Fibroblast of upper back skin (primary cell): ENCODE data around the gene ARHGEF35.
"Not testable (repeated sequence)": the region's sequence is repeated elsewhere in the genome, so short reads cannot be mapped to it uniquely, and the experiment has no call there.

Experiments used
- DNase-seq: peaks from one replicate; pipeline ENCODE4 v3.0.0-alpha.2; 2013

ARHGEF35 gene

DNA sequence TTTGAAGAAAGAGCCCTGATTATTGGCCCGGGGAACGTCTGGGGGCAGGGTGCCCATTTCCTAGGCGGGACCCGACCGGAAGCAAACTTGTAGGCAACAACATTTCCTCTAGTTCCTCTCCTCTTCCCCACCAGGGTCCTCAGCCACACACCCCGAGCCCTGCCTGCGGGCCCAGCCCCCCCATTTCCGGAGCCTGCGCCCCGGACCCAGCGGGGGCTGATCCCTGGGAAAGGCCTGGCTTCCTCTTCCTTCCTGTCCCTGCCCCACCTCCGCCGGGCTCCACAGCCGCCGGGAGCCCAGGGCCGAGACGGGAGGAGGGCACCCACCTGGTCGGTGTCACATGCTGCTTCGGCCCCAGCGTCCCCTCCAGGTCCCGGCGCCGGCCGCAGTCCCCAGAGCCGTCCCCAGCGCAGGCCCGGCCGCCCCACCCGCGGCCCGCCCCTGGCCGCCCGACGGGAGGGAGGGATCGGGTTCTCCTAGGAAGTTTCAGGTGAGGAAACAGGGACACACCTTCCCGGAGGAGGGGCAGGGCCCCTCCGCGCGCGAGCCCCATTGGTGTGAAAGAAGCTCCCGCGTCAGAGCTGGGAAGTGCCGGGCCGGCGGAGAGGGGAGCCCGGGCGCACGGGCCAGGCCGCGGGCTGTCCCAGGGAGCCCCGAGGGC, at the start of gene ARHGEF35:
ARHGEF35 (minus strand) TSS at position 622 of the 661 bp plus-strand sequence. CDS start 7,450 bp downstream, outside the sequence.
- not testable (repeated sequence) for DNase-seq

GRCh38 chr7:144245372-144245771, 49.7 kb upstream of the ARHGEF35 start:
- not testable (repeated sequence) for DNase-seq

DNA sequence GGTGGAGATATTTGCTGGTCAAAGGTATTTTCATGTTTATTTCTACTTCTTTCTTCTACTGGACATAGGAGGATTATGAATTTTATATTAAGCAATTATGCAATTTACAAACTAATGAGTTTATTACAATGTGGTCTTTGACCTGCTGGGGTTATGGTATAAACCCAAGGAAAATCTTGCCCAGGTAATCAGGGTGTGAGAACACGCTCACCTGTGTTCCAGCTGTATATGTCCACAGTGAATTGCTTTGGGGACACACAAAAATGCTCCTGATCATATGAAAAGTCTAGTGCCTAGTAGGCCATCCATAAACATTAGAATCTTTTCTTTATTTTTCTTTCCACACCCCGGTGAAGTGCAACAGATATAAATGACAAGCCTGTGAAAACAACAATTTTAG, 43.7 kb upstream of the ARHGEF35 start, which contains the start of gene OR2A42:
OR2A42 (minus strand) TSS at position 241 of the 400 bp plus-strand sequence. CDS start 6,762 bp downstream, outside the sequence.
- DNase-seq, result not testable (repeated sequence)

DNA sequence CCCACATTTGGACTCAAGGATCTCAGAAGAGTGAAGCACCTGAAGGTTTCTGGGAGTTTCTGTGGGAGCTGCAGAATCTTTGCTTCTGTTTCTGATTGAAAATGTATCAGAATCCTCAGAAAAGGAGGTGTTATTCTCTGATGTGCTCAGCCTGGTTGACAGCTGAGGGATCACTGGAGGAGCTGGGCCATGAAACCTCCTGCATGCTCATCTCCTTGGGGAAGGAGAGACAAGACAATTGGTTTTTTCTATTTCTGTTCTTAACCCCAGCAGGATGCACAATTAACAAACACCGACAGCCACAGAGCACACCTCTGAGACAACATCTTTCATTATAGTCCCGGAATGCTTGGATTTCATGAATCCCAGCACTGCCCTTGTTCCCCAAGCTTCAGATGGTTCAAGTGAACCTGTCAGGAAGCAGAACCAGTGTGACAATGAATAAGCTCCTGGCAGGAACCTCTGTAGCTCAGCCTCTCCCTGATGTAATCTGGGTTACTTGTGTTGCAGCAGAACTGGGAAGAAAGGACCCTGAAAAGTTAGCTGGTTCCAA, 43.0 kb upstream of the ARHGEF35 start:
- not testable (repeated sequence) for DNase-seq

DNA sequence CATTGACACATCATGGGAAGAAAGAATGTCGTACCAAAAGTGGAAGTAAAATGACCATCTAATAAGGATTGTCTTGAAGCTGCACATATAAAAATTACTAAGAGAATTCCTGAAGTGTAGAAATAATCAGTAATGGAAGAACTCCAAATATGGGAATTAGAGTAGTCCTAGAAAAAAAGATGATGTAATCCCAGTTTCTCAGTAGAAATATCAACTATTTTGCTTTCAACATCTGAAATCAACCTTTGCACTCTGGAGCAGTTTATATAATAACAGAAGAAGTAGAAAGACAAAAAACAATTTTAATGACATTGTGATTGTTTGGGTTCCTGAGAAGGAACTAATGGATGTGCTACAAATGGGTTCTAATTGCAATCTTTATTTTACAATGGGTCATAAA, 37.4 kb upstream of the ARHGEF35 start:
- DNase-seq, result not testable (repeated sequence)

DNA sequence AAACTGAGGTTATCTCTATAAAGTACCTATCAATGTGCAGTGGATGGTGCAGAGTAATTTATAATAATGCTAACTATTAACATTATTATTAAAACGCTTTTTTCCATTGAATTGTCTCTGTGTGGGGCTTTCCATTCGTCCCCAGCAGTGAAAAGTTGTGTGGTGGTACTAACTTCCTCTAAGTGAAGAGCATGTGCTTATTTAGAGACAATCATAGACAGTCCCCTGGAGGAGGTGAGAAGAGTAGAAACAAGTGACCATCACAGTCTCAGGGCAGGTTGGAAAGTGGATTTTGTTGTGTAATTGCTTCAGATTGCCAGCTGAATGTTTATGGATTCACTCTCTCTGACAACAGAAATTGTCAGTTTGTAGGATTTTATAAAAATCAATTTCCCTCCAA, 35.4 kb upstream of the ARHGEF35 start:
- DNase-seq, result not testable (repeated sequence)

DNA sequence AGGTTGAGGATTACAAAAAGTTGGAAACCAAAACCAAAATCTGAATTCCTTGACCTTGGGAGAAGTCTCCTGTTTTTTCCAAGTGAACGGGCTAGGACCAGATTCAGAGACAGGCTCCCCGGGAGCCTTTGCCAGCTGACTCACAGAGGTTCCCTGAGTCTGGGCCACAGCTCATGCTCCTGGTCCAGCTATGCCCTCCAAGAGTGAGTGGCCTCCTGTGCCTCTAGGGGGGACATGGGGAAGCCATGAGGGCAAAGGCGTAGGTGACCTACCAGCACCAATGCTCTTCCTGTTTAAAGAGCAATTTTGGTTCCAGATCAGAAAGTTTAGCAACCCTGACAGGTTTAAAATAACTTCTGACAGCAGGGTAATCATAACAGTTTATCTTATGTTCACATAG, 33.2 kb upstream of the ARHGEF35 start:
- DNase-seq, result not testable (repeated sequence)

GRCh38 chr7:144226866-144227265, 31.2 kb upstream of the ARHGEF35 start:
- not testable (repeated sequence) for DNase-seq

DNA sequence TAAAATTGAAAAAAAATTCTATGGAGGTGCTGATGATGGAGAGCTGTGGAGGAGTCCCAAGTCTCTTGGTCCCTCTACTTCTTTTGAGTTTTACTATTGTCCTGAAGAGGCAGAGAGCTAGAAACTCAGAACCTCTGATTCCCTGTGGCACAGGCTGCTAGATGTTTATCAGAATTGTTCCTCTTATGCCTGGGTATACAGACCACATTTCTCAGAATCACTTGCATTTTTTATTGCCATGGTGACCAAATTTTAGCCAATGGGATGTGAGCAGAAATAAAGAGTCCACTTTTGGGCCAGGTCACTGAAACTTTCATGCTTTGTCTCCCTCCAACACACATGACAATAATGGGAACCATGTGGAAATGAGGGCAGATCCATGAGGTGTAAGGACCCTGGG, 28.0 kb upstream of the ARHGEF35 start:
- DNase-seq, result not testable (repeated sequence)

- not testable (repeated sequence) for DNase-seq
Measured at GRCh38 chr7:144220531-144220930, 24.9 kb upstream of the ARHGEF35 start.

DNA sequence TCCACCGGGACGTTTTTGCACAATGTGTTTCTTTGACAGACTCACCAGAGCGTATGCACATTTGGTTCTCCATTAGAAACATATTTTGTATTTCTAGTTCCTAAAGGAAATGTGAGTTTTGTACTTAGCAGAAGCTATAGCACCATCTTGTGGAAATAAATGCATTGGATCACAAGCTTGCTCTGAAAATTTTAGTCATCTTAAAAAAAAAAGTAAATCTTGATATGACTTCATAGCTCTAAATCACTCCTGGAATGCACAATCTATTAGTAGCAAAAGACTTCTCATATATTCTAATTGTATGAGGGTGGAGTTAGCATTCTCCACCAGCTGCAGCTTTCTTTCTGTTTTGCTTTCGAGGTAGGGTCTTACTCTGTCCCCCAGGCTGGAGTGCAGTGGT, 23.5 kb upstream of the ARHGEF35 start:
- DNase-seq, result not testable (repeated sequence)

DNA sequence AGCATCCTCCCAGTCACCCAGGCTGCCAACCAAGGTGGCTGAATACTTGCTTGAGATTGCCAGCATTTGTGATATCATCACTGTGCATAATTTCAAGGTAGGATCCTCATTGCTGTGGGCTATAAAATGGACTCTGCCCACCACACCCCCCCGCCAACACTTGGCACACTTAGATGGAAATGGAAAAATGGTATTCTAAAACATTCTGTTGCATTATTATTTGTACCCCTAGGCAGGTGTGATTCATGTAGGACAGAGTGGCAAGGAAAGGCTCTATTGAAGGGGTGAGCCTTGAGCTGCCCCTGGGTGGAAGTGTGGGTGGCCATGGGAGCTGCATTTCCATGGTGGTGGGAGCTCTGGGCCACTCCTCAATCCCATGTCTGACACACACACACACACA, 22.9 kb upstream of the ARHGEF35 start:
- DNase-seq, result not testable (repeated sequence)

DNA sequence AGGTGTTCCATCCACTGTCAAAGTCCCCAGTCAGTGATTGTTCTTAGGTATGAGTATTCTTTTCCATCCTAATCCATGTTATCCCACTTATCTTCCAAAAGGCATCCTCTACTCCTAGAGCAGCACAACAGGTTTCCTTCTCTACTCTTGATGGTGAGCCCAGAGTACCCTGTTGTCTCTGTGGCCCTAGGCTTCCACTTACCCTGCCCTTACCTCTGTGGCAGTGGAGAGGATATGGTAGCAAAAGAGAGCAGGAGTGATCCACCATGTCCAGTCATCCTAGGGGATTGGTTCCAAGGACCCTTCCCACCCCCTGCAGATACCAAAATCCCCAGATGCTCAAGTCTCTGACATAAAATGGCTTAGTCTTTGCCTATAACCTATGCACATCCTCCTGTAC, 21.6 kb upstream of the ARHGEF35 start:
- DNase-seq, result not testable (repeated sequence)

DNA sequence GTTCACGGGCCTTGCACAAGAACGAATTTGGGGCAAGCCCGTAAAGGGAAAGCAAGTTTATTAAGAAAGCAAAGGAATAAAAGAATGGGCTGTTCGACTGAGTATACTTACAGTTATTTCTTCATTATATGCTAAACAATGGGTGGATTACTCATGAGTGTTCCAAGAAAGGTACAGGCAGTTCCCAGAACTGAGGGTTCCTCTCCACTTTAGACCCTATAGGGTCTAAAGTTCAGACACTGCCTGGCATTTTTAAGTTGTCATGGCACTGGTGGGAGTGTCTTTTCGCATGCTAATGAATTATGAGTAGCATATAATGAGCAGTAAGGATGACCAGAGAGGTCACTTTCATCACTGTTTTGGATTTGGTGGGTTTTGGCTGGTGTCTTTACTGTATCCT, 9.7 kb upstream of the ARHGEF35 start:
- DNase-seq, result not testable (repeated sequence)

DNA sequence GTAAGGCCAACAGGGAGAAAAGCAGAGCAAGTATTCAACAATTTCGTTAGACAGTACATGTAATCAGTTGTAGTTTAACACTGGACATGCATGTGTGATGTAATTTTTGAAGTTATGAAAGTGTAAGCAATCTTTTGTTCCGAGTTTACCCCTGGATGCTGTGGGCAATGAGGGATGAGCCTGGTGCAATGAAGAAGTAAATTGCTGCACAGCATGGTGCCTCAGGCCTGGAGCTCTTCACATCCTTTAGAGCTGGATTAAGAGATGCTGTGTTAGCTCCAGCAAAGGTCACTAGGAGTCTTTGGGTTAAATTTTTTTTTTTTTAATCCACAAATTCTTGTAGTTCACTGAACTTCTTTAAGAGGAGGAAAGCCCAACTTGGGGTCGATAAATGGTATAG, 7.5 kb upstream of the ARHGEF35 start:
- not testable (repeated sequence) for DNase-seq

- not testable (repeated sequence) for DNase-seq
Measured at GRCh38 chr7:144201978-144202377, 6.3 kb upstream of the ARHGEF35 start.

GRCh38 chr7:144198934-144199333, 3.3 kb upstream of the ARHGEF35 start:
- not testable (repeated sequence) for DNase-seq

DNA sequence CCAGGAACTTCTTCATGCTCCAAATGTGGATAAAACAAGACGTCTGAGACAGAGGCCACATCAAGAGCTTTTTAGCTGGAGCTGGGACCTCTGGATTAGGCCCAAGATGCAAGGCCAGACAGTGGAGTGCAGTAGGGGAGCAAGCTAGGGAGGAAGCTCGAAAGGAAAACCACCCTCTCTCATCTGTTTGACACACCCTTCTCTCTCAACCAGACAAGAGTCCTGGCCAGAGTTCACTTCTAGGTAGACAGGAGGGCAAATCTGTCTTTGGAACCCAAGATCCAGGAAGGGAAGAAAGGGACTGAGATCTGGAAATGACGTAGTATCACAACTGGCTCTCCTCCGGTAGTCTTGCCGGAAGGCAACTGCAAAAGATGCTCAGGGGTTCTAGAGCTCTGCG, 1.2 kb downstream of the ARHGEF35 start:
- DNase-seq, result not testable (repeated sequence)

DNA sequence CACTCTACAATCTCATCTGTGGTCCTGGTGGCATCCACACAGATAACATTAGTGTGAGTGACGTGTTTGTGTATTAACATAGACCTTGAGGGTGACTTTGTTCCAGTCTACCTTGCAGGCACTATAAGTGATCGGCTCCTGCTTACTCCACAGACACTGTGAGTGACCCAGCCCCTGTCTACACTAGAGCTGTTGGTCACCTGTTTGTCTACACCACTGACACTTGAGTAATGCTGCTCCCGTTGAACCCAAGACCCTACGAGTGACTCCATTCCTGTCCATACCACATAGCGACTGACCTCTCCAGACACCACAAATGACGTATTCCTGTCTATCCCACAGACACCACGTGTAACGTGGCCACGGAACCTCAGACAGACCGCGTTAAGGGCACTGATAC, 1.9 kb downstream of the ARHGEF35 start:
- not testable (repeated sequence) for DNase-seq

DNA sequence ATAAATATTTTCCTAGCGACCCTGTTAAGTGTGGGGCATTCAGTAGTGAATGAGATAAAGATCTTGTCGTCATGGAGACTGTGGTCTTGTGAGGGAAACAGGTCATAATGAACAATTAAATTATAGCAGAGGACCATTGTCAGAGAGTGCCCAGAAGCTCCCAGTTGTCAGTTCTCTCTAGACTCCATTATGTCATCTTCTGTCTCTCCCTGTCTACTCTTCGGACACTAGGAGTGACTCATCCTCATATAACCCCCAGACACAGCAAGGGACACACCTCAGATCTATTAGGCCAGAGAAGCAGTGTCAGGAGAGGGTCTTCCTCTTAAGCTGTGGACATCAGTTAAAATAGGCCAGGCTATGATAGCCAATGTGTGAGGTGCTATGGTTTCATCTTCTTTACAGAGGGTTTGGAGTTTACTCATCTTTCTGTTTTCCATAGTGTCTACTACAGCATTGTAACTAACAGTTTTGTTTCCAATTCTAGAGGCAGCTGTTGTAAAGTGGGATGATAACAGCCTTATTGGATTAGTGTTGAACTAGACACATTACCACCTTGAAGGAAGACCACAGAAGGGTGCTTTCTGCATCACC, 7.0 kb downstream of the ARHGEF35 start:
- not testable (repeated sequence) for DNase-seq

DNA sequence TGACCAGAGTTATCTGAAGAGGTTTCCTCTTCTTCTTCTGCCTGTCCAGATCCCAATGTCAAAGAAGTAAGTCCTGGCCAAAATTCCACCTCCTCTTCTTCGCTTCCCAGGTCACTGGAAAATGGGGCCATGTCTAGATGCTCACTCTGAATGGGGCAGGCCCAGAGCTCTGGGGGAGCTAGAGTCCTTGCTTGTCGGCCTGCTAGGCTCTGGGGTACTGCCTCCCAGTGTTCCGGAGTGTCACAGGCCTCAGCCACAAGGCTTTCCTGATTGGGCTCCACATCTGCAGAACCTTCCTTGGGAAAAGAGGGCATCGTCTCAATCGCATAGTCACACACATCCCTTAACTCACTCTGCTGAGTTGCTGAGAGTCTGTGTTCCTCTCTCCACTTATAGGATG, 7.8 kb downstream of the ARHGEF35 start:
- DNase-seq, result not testable (repeated sequence)

DNA sequence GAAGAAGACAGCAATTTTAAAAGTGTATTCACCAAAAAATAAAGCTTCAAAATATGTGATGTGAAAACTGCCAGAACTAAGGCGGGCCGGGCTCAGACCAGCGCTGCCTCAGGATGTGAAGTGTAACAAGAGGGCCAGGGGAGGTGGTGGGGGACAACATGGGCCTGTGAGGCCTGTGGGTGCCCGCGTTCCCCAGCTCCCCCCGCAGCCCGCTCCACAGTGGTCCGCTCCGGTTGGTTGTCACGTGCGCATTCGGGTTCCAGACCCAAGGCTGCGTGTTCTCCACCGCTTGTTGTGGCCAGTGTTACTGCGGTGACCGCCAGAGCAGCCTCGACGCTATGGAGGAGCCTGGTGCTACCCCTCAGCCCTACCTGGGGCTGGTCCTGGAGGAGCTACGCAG, 12.5 kb downstream of the ARHGEF35 start, which contains the start of gene CTAGE4:
CTAGE4 (plus strand) TSS at position 301 of the 400 bp plus-strand sequence; CDS start at position 339, 38 bp downstream.
- not testable (repeated sequence) for DNase-seq

DNA sequence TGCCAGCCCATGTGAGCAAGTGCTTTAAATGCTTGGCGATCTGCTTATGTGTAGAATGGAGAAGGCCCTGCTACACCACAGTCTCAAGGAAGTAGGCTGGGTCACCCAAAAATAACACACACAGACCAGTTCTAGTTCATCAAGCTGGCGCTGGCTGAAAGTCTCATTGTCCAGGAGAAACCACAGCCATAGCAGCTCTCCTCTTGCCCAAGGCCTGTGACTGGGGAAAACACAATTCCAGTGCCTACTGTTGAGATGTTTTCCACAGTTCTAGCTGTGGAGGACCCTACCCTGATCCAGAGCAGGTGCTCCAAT, 16.5 kb downstream of the ARHGEF35 start:
- not testable (repeated sequence) for DNase-seq
